ENCODE data around the gene DLK1. TPM values are rescaled to one million over a fixed set of nuclear protein-coding genes. Genes with fewer than 3 reads are reported as not detected.

Gene DLK1
- polyA plus RNA-seq, 1 of the 3 experiments (the other 2 are of a cell fraction) = 1.7 TPM

DNA sequence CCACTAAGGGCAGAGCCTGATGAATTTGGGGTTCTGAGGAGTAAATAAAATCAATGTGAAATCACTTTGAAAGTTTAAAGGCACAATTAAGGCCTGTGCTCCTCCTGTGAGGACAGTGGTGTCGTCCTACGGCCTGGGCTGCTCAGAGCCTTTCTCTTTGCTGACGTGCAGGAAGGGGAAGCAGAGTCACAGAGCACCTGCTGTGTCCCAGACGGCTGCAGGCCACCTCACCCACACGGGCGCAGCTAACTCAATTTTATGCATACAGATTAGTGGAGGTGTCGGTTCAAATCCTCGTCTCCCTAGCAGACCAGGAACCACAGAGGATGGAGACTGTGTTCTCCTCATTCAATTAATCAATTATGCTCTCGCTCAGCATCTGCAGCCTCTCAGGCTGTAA, 11.4 kb upstream of the DLK1 start:
- POLR2A ChIA-PET = interaction anchor here (1.3 kb wide), 1 partner anchor 38 kb away, joined by 3 read pairs; no protein-coding TSS in a partner anchor

DNA sequence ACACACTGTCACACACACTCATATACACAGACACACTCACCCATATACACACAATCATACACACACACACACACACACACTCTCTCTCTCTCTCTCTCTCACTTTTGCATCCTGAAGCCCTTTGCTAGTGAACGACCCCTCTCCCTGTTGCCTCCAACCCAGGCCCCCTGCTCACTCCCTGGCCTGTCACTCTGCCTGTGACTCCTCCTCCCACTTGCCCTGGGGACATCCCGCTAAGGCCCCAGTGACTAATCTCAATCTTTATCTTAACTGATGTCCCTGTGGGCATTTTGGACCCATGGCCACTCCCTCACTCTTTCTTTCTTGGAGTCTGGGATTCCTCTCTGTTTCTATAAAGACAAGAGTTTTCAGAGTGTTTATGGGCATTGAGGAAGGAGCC, 10.9 kb upstream of the DLK1 start:
- Histone ChIP-seq H3K9me2 (no peaks in the 10 kb centered on the region), H3K27me3 (ENCODE audit: insufficient read depth) (no peaks in the 10 kb centered on the region), H3K79me2 (ENCODE audit: insufficient read depth) (no peaks in the 10 kb centered on the region), H4K20me1 (ENCODE audit: insufficient read depth) (no peaks in the 10 kb centered on the region), H3K36me3 (replicated peaks in 1 of 2; ENCODE audit: control insufficient read depth in 1 of 2, insufficient read depth in 2 of 2, low read length in 1 of 2) (no peaks in the 10 kb centered on the region), H3K9me3 (no peaks in the 10 kb centered on the region), H3K4me2 (no peak overlapping the region), H3K27ac (ENCODE audit: low read depth in 2 of 2, low read length in 1 of 2) (peak overlapping the region in 1 of 2 experiments; percentile 89; a peak in 2 of 4 replicates), H3K9ac (no peak overlapping the region), H2AFZ (ENCODE audit: low read depth) (no peak overlapping the region), H3K4me1 (ENCODE audit: control insufficient read depth in 1 of 2, insufficient read depth in 2 of 2, low read depth in 1 of 2, low read length in 1 of 2) (peaks cover 0 to 80% of the 10 kb centered on the region in 2 experiments; a peak in 1 of 4 replicates), H3K4me3 (ENCODE audit: low read depth in 2 of 2, low read length in 1 of 2) (no peak overlapping the region), H3F3A (replicated peaks; ENCODE audit: insufficient read depth) (no peaks in the 10 kb centered on the region)
- no peak for DNase-seq
- POLR2A ChIA-PET = no interaction called here
- CTCF ChIA-PET = no interaction called here
- TF ChIP-seq RCOR1 (IDR thresholded peaks at IDR 0.05; ENCODE audit: low read length) (no peak), FOSL2 (IDR thresholded peaks at IDR 0.05; ENCODE audit: borderline replicate concordance, low read depth) (no peak), ELF1 (IDR thresholded peaks at IDR 0.05) (no peak), NFIC (IDR thresholded peaks at IDR 0.05; ENCODE audit: borderline replicate concordance) (no peak), JUND (IDR thresholded peaks at IDR 0.05) (no peak), FOXJ3 (CRISPR knock-in tag; IDR thresholded peaks at IDR 0.05) (no peak), TCF12 (IDR thresholded peaks at IDR 0.05) (no peak), NRF1 (IDR thresholded peaks at IDR 0.05; ENCODE audit: low read depth, low read length) (no peak)
- 70% methylated on average over 2 of the region's 2 CpGs for WGBS (ENCODE audit: low lambda C conversion rate)

More for the DNA sequence above, 11.4 kb upstream of the DLK1 start:
- H3F3A ChIP-seq (replicated peaks; ENCODE audit: insufficient read depth) = no peaks in the 10 kb centered on the region
- H3K9me2 ChIP-seq = no peaks in the 10 kb centered on the region
- H3K36me3 ChIP-seq (replicated peaks in 1 of 2; ENCODE audit: control insufficient read depth in 1 of 2, insufficient read depth in 2 of 2, low read length in 1 of 2) = no peaks in the 10 kb centered on the region
- no peak for TF ChIP-seq SIN3A (IDR thresholded peaks at IDR 0.05; ENCODE audit: borderline replicate concordance, low read depth, low read length)
- TF ChIP-seq EP300 (IDR thresholded peaks at IDR 0.05; ENCODE audit: borderline replicate concordance in 1 of 2, low read depth in 1 of 2, low read length in 1 of 2) = 0 out of 4 replicates have a peak, but pooled peaks of 1 of the 2 experiments have one; percentile 10
- H4K20me1 ChIP-seq (ENCODE audit: insufficient read depth) = no peaks in the 10 kb centered on the region
- CTCF ChIA-PET = interaction anchor here (0.6 kb wide), 1 partner anchor 18 kb away, joined by 3 read pairs; no protein-coding TSS in a partner anchor
- no peaks in the 10 kb centered on the region for H3K79me2 ChIP-seq (ENCODE audit: insufficient read depth)
- no peak for DNase-seq
- peaks cover 0 to 77% of the 10 kb centered on the region in 2 experiments; a peak in 1 of 4 replicates for H3K4me1 ChIP-seq (ENCODE audit: control insufficient read depth in 1 of 2, insufficient read depth in 2 of 2, low read depth in 1 of 2, low read length in 1 of 2)
- peak overlapping the region in 1 of 2 experiments; percentile 89; a peak in 2 of 4 replicates for H3K27ac ChIP-seq (ENCODE audit: low read depth in 2 of 2, low read length in 1 of 2)
- H3K27me3 ChIP-seq (ENCODE audit: insufficient read depth) = no peaks in the 10 kb centered on the region
- WGBS (ENCODE audit: low lambda C conversion rate) = 66% methylated on average over 9 of the region's 9 CpGs
- H3K9me3 ChIP-seq = no peaks in the 10 kb centered on the region
- H3K4me3 ChIP-seq (ENCODE audit: low read depth in 2 of 2, low read length in 1 of 2) = no peak overlapping the region
- no peak overlapping the region for H3K4me2 ChIP-seq
- no peak overlapping the region for H3K9ac ChIP-seq
- no peak overlapping the region for H2AFZ ChIP-seq (ENCODE audit: low read depth)

DNA sequence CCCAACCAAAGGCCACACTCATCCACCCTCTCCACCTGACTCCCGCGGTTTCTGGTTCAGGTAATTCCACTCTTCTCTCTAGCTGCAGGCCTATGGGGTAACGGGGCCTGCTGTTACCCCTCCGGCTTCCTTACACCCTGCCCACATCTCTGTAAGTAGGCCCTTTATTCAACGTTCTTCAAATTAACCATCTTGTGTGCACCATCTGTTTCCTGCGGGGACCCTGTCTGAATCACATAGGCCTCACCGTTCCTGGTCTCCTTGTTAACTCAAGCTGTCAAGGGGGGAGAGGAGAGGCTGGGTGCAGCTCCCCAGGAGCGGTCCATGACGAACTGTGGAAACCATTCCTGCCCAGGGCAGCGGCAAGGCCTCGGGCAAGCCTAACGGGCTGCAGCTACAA, 9.3 kb upstream of the DLK1 start:
- Histone ChIP-seq H2AFZ (ENCODE audit: low read depth) (no peak overlapping the region), H3K27ac (ENCODE audit: low read depth in 2 of 2, low read length in 1 of 2) (peak overlapping the region in 1 of 2 experiments; percentile 13; a peak in 1 of 4 replicates), H3F3A (replicated peaks; ENCODE audit: insufficient read depth) (no peaks in the 10 kb centered on the region), H3K4me2 (no peak overlapping the region), H3K9me2 (no peaks in the 10 kb centered on the region), H3K4me1 (ENCODE audit: control insufficient read depth in 1 of 2, insufficient read depth in 2 of 2, low read depth in 1 of 2, low read length in 1 of 2) (peaks cover 0 to 74% of the 10 kb centered on the region in 2 experiments; a peak in 1 of 4 replicates), H3K9me3 (no peaks in the 10 kb centered on the region), H3K36me3 (replicated peaks in 1 of 2; ENCODE audit: control insufficient read depth in 1 of 2, insufficient read depth in 2 of 2, low read length in 1 of 2) (no peaks in the 10 kb centered on the region), H3K79me2 (ENCODE audit: insufficient read depth) (no peaks in the 10 kb centered on the region), H3K27me3 (ENCODE audit: insufficient read depth) (no peaks in the 10 kb centered on the region), H3K9ac (no peak overlapping the region), H3K4me3 (ENCODE audit: low read depth in 2 of 2, low read length in 1 of 2) (no peak overlapping the region), H4K20me1 (ENCODE audit: insufficient read depth) (no peaks in the 10 kb centered on the region)
- CTCF ChIA-PET = interaction anchor here (0.6 to 1.7 kb wide), 4 partner anchors 11 to 277 kb away, joined by 3 to 7 read pairs (median 4); no protein-coding TSS in a partner anchor
- POLR2A ChIA-PET = interaction anchor here (1.4 to 1.8 kb wide), 2 partner anchors 14 to 20 kb away, joined by 5 to 6 read pairs; no protein-coding TSS in a partner anchor
- no peak for DNase-seq
- no peak for TF ChIP-seq ELF1 (IDR thresholded peaks at IDR 0.05)
- 75% methylated on average over 10 of the region's 12 CpGs for WGBS (ENCODE audit: low lambda C conversion rate)

Measured in SK-N-SH (cell line).